22Rv1 (cell line): ENCODE data around the gene RNGTT.

Experiments
- H3K27ac ChIP-seq: fragments of 450-650 bp; 2 replicates; pipeline ENCODE4 v1.5.1; 2017
- ZFX ChIP-seq: fragments of 450-650 bp; IDR thresholded peaks from 2 replicates; pipeline ENCODE4 v1.6.1; 2017; ENCODE audit warnings: antibody characterized with exemption, borderline replicate concordance
- TF ChIP-seq, protein P1 (sequence below): fragments of 450-650 bp; IDR thresholded peaks from 2 replicates; pipeline ENCODE4 v1.5.1; 2017; ENCODE audit warnings: mild to moderate bottlenecking

Gene RNGTT

DNA sequence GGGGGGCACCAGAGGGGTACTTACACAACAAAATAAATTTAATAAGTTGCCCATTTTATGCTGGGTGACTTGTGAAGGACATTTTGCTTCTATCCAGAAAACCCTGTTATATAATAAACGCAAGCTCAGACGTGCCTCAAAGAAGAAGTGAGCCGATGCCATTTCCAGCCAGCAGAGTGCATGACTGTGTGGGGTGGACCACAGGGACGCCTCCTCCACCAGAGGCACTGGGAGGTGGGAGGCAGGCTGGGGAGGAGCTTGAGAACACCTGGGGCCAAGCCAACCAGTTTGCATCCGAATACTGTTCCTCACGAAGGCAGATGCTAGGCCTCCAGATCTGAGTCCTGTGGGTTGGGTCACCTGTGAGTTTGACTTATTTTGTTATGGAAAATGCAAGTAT lies 363.8 kb downstream of the RNGTT start:
- TF ChIP-seq, protein P1, sequence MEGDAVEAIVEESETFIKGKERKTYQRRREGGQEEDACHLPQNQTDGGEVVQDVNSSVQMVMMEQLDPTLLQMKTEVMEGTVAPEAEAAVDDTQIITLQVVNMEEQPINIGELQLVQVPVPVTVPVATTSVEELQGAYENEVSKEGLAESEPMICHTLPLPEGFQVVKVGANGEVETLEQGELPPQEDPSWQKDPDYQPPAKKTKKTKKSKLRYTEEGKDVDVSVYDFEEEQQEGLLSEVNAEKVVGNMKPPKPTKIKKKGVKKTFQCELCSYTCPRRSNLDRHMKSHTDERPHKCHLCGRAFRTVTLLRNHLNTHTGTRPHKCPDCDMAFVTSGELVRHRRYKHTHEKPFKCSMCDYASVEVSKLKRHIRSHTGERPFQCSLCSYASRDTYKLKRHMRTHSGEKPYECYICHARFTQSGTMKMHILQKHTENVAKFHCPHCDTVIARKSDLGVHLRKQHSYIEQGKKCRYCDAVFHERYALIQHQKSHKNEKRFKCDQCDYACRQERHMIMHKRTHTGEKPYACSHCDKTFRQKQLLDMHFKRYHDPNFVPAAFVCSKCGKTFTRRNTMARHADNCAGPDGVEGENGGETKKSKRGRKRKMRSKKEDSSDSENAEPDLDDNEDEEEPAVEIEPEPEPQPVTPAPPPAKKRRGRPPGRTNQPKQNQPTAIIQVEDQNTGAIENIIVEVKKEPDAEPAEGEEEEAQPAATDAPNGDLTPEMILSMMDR: no peak
- no peak for TF ChIP-seq ZFX
- H3K27ac ChIP-seq: no peak overlapping the region

DNA sequence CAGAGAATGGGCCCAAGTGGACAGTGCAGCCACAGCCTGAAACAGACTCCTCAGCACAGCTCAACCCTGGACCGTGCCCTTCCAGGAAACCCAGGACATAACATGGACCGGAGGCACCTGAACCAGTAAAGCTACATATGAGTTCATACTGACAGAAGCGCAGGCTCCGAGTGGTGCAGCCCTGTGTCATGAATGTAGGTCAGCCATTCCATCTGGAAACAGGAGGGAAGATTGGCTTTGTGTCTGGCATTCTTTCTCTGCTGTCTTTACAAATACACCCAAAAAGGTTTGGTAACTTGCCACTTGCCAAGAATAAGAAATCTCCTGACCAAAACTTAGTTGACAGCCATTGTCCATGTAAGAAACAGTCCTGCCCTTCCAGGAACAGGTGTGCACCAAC lies 366.6 kb downstream of the RNGTT start:
- no peak for TF ChIP-seq ZFX
- TF ChIP-seq, protein P1: no peak
- no peak overlapping the region for H3K27ac ChIP-seq

DNA sequence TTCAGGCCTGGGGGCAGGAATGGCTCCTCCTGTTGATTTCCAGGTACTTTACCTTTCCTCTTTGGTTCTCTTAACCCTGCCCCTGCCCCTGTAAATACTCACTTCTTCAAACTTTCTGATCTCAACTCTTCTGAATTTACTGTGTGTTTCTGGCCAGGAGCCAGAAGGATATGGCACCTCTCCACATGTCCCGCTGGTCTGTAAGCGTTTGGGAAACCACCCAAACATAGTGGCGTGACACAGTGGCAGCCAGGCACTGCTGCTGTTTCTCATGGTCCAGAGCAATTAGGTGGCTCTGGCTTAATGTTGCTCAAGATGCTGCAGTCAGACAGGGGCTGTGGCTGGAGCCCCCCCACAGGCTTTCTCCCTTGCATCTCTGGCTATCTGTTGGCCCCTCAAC lies 374.5 kb downstream of the RNGTT start:
- H3K27ac ChIP-seq: no peak overlapping the region
- TF ChIP-seq, protein P1: no peak
- TF ChIP-seq ZFX: no peak

DNA sequence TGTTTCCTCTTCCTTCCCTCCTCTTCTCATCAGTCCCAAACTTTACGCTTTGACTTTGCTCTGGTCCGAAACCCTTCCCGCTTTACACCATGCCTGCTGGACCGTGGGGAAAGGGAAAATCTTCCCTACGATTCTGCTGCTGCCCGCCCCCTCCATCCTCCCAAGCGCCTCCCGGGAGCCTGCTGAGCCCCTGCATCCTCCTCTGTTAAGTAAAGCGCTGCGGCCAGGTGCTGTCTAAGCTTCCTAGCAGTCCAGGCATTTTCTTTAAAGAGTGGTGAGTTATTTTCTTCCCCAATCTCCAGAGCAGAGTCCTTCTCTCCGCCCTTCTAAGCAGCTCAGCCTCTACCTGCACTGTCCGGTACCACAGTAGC lies 376.3 kb downstream of the RNGTT start:
- H3K27ac ChIP-seq: no peak overlapping the region
- no peak for TF ChIP-seq ZFX
- TF ChIP-seq, protein P1: no peak

DNA sequence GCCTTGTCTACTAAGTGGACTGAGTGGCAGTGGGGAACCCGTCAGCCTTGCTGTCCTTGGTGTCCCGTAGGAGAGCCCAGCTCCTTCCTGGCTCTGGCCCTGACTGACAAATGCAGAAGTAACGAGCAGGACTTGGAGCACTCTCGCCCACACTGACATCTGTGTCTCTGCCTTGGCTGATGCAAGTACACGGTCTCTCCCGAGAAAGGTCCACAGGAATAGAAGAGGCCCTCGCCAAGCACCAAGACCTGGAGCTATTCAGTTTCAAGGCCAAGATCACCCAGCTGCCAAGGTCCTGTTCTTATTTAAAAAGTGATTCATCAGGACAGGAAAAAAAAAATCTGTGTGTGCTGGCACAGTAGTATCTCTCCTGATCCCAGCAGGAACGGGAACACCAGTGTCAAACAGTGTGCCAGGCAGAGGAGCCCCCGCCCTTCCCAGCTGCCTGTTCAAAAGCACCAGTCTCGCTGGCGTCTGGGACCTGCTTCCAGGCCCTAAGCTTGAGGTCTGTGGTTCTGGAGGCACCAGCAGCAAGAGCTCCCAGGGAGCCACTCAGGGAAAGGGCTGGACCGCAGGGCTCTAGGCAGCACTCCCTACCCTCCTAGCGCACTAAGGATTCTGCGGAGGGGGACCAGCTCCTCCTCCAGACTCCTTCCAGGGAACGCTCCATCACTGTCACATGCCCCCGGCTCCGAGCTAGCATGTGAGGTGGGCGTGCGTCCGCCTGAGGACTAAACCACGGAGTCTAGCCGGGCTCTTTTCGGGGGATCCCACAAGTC lies 376.9 kb downstream of the RNGTT start:
- no peak overlapping the region for H3K27ac ChIP-seq
- TF ChIP-seq, protein P1: no peak

DNA sequence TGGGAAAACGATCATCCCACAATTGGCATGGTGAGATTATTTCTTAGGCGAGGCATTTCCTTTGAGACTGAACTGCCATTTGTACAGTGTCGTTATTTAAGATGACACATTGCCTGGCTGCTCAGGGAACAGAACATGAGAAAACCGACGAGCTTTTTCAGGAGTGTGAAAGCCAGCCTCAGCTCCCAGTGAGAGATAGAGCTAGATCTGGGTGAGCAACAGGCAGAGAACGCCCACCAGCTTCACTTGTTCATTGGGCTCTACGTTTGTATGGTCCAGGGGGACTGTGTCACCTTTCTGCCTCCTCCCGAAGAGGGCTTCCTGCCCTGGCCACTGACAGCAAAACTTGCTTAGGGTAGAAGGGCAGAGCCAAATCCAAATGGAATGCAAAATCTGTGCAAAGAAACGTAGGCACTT lies 378.1 kb downstream of the RNGTT start:
- no peak overlapping the region for H3K27ac ChIP-seq
- no peak for TF ChIP-seq ZFX
- TF ChIP-seq, protein P1: no peak

DNA sequence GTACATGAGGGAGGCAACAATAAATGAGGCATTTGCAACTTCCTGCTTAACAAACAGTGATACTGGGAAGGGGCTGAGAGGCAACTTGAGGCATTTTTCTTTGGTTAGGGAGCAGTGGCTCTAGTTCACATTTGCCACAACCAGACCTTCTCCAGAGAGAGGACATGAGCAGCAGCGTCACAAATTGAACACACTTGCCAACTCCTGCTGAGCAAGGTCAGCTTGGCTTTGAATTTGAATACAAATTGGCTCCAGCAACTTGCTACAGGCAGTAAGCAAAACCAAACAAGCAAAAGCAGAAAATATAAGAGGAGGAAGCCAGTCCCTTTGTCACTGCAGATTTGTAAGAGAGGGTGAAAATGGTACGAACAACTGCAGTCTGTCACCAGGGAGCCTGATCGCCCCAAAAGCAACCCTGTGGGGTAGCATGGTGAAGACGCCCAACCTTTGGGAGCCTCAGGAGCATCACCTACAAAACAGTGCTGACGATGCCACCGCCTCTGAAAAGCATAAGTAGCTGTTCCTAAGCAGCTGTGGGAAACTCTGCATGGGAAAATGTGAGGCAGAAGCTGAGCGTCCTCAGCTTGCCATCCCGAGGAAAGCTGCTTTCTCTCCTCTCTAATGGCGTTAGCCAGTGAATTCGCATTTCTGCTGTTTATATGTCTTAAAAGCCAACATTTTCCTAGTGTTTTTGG lies 378.7 kb downstream of the RNGTT start:
- no peak overlapping the region for H3K27ac ChIP-seq
- no peak for TF ChIP-seq ZFX
- TF ChIP-seq, protein P1: no peak
